KMS-11 (cell line): Measurements from ENCODE around the gene ABLIM2.

Experiments
- H2AFZ ChIP-seq: fragments of 200-600 bp; sonication (generic); 2 replicates; pipeline ENCODE4 v1.6.1; 2016; ENCODE audit warnings: antibody characterized with exemption, mixed run types, low read depth
- H3K27ac ChIP-seq: fragments of 200-600 bp; sonication (generic); 2 replicates; pipeline ENCODE4 v1.6.1; 2016; ENCODE audit warnings: mild to moderate bottlenecking, mixed run types
- H3K27me3 ChIP-seq: fragments of 200-600 bp; sonication (generic); 2 replicates; pipeline ENCODE4 v1.6.1; 2017; ENCODE audit warnings: mild to moderate bottlenecking, low read depth, mixed run types, moderate library complexity; ENCODE audit not compliant: insufficient read depth
- H3K36me3 ChIP-seq: fragments of 200-600 bp; sonication (generic); 2 replicates; pipeline ENCODE4 v1.6.1; 2017; ENCODE audit warnings: mild to moderate bottlenecking, mixed run types; ENCODE audit not compliant: insufficient read depth
- H3K4me1 ChIP-seq: fragments of 200-600 bp; sonication (generic); 2 replicates; pipeline ENCODE4 v1.6.1; 2016; ENCODE audit warnings: mild to moderate bottlenecking, low read depth, mixed run types; ENCODE audit not compliant: poor library complexity, severe bottlenecking
- H3K4me2 ChIP-seq: fragments of 200-600 bp; sonication (generic); 2 replicates; pipeline ENCODE4 v1.7.0; 2016; ENCODE audit warnings: mild to moderate bottlenecking, mixed run types
- H3K4me3 ChIP-seq: fragments of 200-600 bp; sonication (generic); IDR thresholded peaks from 2 replicates; pipeline ENCODE4 v1.6.1; 2017; ENCODE audit warnings: low read depth, low read length, mixed read lengths; ENCODE audit not compliant: insufficient read depth
- H3K79me2 ChIP-seq: fragments of 200-600 bp; sonication (generic); 2 replicates; pipeline ENCODE4 v1.6.1; 2016; ENCODE audit warnings: low read depth, mixed run types; ENCODE audit not compliant: insufficient read depth
- H3K9ac ChIP-seq: fragments of 200-600 bp; sonication (generic); 2 replicates; pipeline ENCODE4 v1.6.1; 2016; ENCODE audit warnings: mild to moderate bottlenecking, mixed run types
- H4K20me1 ChIP-seq: fragments of 200-600 bp; sonication (generic); 2 replicates; pipeline ENCODE4 v1.6.1; 2016; ENCODE audit warnings: mild to moderate bottlenecking, mixed run types; ENCODE audit not compliant: insufficient read depth
- CTCF ChIP-seq: fragments of 200-600 bp; sonication (generic); conservative IDR thresholded peaks from 2 replicates; pipeline ENCODE4 v1.6.1; 2017; ENCODE audit warnings: low read depth, mild to moderate bottlenecking, antibody characterized with exemption, low read length, moderate library complexity, mixed read lengths

Gene ABLIM2

GRCh38 chr4:8112036-8112576 lies 46.5 kb downstream of the ABLIM2 start:
- no peak for TF ChIP-seq CTCF
- Histone ChIP-seq H3K36me3 (no peaks in the 10 kb centered on the region), H3K4me2 (no peak overlapping the region), H3K9ac (no peak overlapping the region), H4K20me1 (no peaks in the 10 kb centered on the region), H3K4me3 (no peak overlapping the region), H3K4me1 (no peaks in the 10 kb centered on the region), H3K27ac (no peak overlapping the region), H3K79me2 (no peaks in the 10 kb centered on the region), H2AFZ (no peak overlapping the region), H3K27me3 (no peaks in the 10 kb centered on the region)

- Histone ChIP-seq H3K4me2 (no peak overlapping the region), H4K20me1 (no peaks in the 10 kb centered on the region), H3K27me3 (no peaks in the 10 kb centered on the region), H3K79me2 (no peaks in the 10 kb centered on the region), H3K36me3 (no peaks in the 10 kb centered on the region), H3K4me1 (no peaks in the 10 kb centered on the region), H3K4me3 (no peak overlapping the region), H2AFZ (no peak overlapping the region), H3K9ac (no peak overlapping the region), H3K27ac (no peak overlapping the region)
- no peak for TF ChIP-seq CTCF
Measured at GRCh38 chr4:8110071-8110986, 48.3 kb downstream of the ABLIM2 start.

GRCh38 chr4:8109406-8110065 lies 49.1 kb downstream of the ABLIM2 start:
- Histone ChIP-seq H3K36me3 (no peaks in the 10 kb centered on the region), H3K27ac (no peak overlapping the region), H3K79me2 (no peaks in the 10 kb centered on the region), H3K4me2 (no peak overlapping the region), H2AFZ (no peak overlapping the region), H4K20me1 (no peaks in the 10 kb centered on the region), H3K9ac (no peak overlapping the region), H3K4me3 (no peak overlapping the region), H3K4me1 (no peaks in the 10 kb centered on the region), H3K27me3 (no peaks in the 10 kb centered on the region)
- TF ChIP-seq CTCF: no peak

- no peak overlapping the region for H3K27ac ChIP-seq
- no peak for TF ChIP-seq CTCF
- no peak overlapping the region for H3K4me3 ChIP-seq
- H2AFZ ChIP-seq: no peak overlapping the region
- H4K20me1 ChIP-seq: no peaks in the 10 kb centered on the region
- no peaks in the 10 kb centered on the region for H3K4me1 ChIP-seq
- H3K4me2 ChIP-seq: no peak overlapping the region
- H3K27me3 ChIP-seq: no peaks in the 10 kb centered on the region
- H3K79me2 ChIP-seq: no peaks in the 10 kb centered on the region
- H3K36me3 ChIP-seq: no peaks in the 10 kb centered on the region
- H3K9ac ChIP-seq: no peak overlapping the region
Measured at GRCh38 chr4:8108991-8109390, 49.6 kb downstream of the ABLIM2 start.
